ENCODE results near the gene GDA.

The GDA gene

GRCh38 chr9:72128526-72128925 is 20.7 kb upstream of the GDA start:
- H3K4me1 Mint-ChIP-seq = no peaks in the 10 kb centered on the region
- no peaks in the 10 kb centered on the region for H3K27me3 Mint-ChIP-seq (ENCODE audit: low read depth)
- no peak for TF ChIP-seq CTCF (IDR thresholded peaks at IDR 0.05; ENCODE audit: unreplicated experiment in 3 of 3)
- H3K36me3 Mint-ChIP-seq (ENCODE audit: low read depth) = no peaks in the 10 kb centered on the region
- H3K9me3 Mint-ChIP-seq = no peaks in the 10 kb centered on the region
- H3K27ac Mint-ChIP-seq = no peak overlapping the region
- no peak overlapping the region for H3K4me3 Mint-ChIP-seq

GRCh38 chr9:72129271-72130156 is 19.7 kb upstream of the GDA start:
- Mint-ChIP-seq H3K4me3 (no peak overlapping the region), H3K27me3 (ENCODE audit: low read depth) (no peaks in the 10 kb centered on the region), H3K27ac (peak overlapping the region in 1 of 3 experiments; percentile 51), H3K36me3 (ENCODE audit: low read depth) (no peaks in the 10 kb centered on the region), H3K9me3 (no peaks in the 10 kb centered on the region), H3K4me1 (no peaks in the 10 kb centered on the region)
- no peak for TF ChIP-seq CTCF (IDR thresholded peaks at IDR 0.05; ENCODE audit: unreplicated experiment in 3 of 3)

GRCh38 chr9:72130321-72130720 is 18.9 kb upstream of the GDA start:
- no peak for TF ChIP-seq CTCF (IDR thresholded peaks at IDR 0.05; ENCODE audit: unreplicated experiment in 3 of 3)
- Mint-ChIP-seq H3K27ac (no peak overlapping the region), H3K9me3 (no peaks in the 10 kb centered on the region), H3K27me3 (ENCODE audit: low read depth) (no peaks in the 10 kb centered on the region), H3K4me3 (no peak overlapping the region), H3K4me1 (no peaks in the 10 kb centered on the region), H3K36me3 (ENCODE audit: low read depth) (no peaks in the 10 kb centered on the region)

DNA sequence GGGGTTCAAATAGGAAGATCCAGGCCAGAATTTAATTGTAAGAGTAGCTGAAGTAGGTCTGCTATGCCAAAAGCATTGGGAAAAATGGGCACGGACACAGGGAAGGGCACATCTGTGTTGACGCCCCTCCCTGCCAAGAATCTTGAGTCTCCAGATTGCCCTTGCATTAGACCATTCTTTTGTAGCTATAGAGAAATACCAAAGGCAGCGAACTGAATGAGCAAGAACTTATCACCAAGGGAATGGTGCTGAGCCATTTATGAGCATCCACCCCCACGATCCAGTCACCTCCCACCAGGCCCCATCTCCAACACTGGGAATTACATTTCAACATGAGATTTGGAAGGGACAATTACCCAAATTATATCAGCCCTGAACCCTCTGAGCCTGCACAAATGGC is 18.0 kb upstream of the GDA start:
- H3K36me3 Mint-ChIP-seq (ENCODE audit: low read depth) = no peaks in the 10 kb centered on the region
- no peaks in the 10 kb centered on the region for H3K9me3 Mint-ChIP-seq
- H3K27me3 Mint-ChIP-seq (ENCODE audit: low read depth) = no peaks in the 10 kb centered on the region
- no peak overlapping the region for H3K4me3 Mint-ChIP-seq
- TF ChIP-seq CTCF (IDR thresholded peaks at IDR 0.05; ENCODE audit: unreplicated experiment in 3 of 3) = no peak
- H3K4me1 Mint-ChIP-seq = no peaks in the 10 kb centered on the region
- H3K27ac Mint-ChIP-seq = no peak overlapping the region

- H3K27ac Mint-ChIP-seq = no peak overlapping the region
- H3K27me3 Mint-ChIP-seq (ENCODE audit: low read depth) = no peaks in the 10 kb centered on the region
- H3K9me3 Mint-ChIP-seq = no peaks in the 10 kb centered on the region
- no peaks in the 10 kb centered on the region for H3K4me1 Mint-ChIP-seq
- H3K36me3 Mint-ChIP-seq (ENCODE audit: low read depth) = no peaks in the 10 kb centered on the region
- no peak for TF ChIP-seq CTCF (IDR thresholded peaks at IDR 0.05; ENCODE audit: unreplicated experiment in 3 of 3)
- no peak overlapping the region for H3K4me3 Mint-ChIP-seq
Measured at GRCh38 chr9:72132052-72132451, 17.2 kb upstream of the GDA start.

Data from nephron (organoid).